ENCODE results near the gene COL1A2.

Gene COL1A2

GRCh38 chr7:94400022-94400421, 5.3 kb downstream of the COL1A2 start:
- TF ChIP-seq, protein P1, sequence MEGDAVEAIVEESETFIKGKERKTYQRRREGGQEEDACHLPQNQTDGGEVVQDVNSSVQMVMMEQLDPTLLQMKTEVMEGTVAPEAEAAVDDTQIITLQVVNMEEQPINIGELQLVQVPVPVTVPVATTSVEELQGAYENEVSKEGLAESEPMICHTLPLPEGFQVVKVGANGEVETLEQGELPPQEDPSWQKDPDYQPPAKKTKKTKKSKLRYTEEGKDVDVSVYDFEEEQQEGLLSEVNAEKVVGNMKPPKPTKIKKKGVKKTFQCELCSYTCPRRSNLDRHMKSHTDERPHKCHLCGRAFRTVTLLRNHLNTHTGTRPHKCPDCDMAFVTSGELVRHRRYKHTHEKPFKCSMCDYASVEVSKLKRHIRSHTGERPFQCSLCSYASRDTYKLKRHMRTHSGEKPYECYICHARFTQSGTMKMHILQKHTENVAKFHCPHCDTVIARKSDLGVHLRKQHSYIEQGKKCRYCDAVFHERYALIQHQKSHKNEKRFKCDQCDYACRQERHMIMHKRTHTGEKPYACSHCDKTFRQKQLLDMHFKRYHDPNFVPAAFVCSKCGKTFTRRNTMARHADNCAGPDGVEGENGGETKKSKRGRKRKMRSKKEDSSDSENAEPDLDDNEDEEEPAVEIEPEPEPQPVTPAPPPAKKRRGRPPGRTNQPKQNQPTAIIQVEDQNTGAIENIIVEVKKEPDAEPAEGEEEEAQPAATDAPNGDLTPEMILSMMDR (IDR thresholded peaks at IDR 0.05): no peak

- TF ChIP-seq, protein P1 (IDR thresholded peaks at IDR 0.05): no peak
Measured at GRCh38 chr7:94400643-94401427, 6.1 kb downstream of the COL1A2 start.

GRCh38 chr7:94401428-94401814, 6.7 kb downstream of the COL1A2 start:
- TF ChIP-seq, protein P1 (IDR thresholded peaks at IDR 0.05): no peak

DNA sequence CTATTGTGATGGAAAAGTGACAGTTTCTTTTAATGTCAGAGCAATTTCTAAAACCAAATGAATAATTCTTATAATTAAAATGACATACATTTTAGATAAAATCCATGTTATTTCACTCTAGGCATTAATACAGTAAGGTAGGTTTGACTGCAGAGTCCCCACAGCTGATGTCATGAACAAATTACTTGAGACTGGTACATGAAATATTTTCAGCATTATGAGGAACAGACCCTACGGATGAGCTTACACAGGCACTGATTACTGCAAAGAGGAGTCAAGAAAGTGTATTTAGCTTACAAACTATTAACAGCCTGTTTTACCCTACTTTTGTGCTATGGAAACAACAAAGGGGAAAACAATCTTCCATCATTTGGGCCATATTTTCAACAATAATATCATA, 8.9 kb downstream of the COL1A2 start:
- TF ChIP-seq, protein P1 (IDR thresholded peaks at IDR 0.05): no peak

DNA sequence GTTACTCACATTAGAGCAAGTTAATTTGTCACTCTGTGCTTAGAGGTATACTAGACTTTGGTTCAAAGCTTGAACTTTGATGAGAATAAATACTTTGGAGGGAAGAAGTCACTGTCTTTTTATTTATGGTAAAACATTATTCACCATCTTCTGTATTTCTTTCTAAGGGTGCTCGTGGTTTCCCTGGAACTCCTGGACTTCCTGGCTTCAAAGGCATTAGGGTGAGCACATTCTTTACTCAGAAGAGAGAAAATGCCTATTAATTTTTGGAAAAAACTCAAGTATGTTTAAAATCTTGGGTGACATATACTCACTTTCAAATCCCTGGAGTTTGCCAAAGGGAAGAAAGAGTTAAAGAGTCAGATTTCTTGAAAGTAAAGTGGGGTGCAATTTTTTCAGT, 10.8 kb downstream of the COL1A2 start:
- TF ChIP-seq, protein P1 (IDR thresholded peaks at IDR 0.05): no peak

- TF ChIP-seq, protein P1 (IDR thresholded peaks at IDR 0.05): no peak
Measured at GRCh38 chr7:94406696-94407095, 12.0 kb downstream of the COL1A2 start.

DNA sequence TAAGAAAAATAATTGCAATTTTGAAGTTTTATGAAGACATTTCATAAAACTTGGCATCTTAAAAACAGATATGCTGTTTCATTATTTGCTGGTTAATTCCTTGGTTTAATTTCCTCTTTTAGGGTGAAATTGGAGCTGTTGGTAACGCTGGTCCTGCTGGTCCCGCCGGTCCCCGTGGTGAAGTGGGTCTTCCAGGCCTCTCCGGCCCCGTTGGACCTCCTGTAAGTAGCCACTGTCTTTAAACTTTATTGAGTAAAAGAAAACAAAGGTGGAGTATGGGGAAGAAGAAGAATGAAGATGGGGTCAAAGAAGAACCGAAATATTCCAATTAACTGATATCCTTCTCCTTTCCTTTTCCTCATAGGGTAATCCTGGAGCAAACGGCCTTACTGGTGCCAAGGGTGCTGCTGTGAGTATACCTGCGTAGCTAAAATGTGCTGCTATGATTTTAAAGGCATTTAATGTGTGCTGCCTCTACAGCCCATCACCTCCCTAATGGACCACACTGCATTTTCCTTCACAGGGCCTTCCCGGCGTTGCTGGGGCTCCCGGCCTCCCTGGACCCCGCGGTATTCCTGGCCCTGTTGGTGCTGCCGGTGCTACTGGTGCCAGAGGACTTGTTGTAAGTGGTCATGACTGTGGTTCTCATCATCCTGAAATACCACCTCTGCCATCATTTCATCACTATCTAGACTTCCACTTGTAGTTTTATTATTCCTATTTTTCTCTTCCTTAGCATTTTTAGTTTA, 14.7 kb downstream of the COL1A2 start:
- TF ChIP-seq, protein P1 (IDR thresholded peaks at IDR 0.05): no peak

All from LNCAP (cell line).